Trophoblast cell (in vitro differentiated cells and primary cell): ENCODE results near the gene SMS.
A peak's percentile ranks its signal among the peaks of the same experiment; 100 is the strongest.

Experiments used
- DNase-seq, 2 donors: peaks; one replicate each; pipeline ENCODE4 v3.0.0-alpha.2; 2016
- H2AFZ ChIP-seq: 2 replicates; pipeline ENCODE4 v1.6.1; 2013; ENCODE audit warnings: low read length, moderate library complexity, mild to moderate bottlenecking; ENCODE audit not compliant: insufficient read depth, poor library complexity
- H2AK5ac ChIP-seq: 2 replicates; pipeline ENCODE4 v1.6.1; 2013; ENCODE audit warnings: mild to moderate bottlenecking, low read length
- H2BK120ac ChIP-seq: 2 replicates; pipeline ENCODE4 v1.6.1; 2013; ENCODE audit warnings: low read length, mild to moderate bottlenecking, moderate library complexity; ENCODE audit not compliant: insufficient read depth, poor library complexity
- H2BK12ac ChIP-seq: 2 replicates; pipeline ENCODE4 v1.6.1; 2013; ENCODE audit warnings: mild to moderate bottlenecking, low read length, moderate library complexity
- H2BK5ac ChIP-seq: 2 replicates; pipeline ENCODE4 v1.6.1; 2013; ENCODE audit warnings: low read length, low read depth, moderate library complexity, mild to moderate bottlenecking; ENCODE audit not compliant: poor library complexity
- H3K14ac ChIP-seq: 2 replicates; pipeline ENCODE4 v1.6.1; 2013; ENCODE audit warnings: mild to moderate bottlenecking, low read length
- H3K18ac ChIP-seq: 2 replicates; pipeline ENCODE4 v1.6.1; 2013; ENCODE audit warnings: mild to moderate bottlenecking, low read length
- H3K23ac ChIP-seq: 2 replicates; pipeline ENCODE4 v1.6.1; 2013; ENCODE audit warnings: low read length
- H3K27ac ChIP-seq: 2 replicates; pipeline ENCODE4 v1.5.1; 2013; ENCODE audit warnings: low read depth, mild to moderate bottlenecking, inconsistent platforms, low read length, moderate library complexity
- H3K27me3 ChIP-seq: 2 replicates; pipeline ENCODE4 v1.6.1; 2013; ENCODE audit warnings: inconsistent platforms, mild to moderate bottlenecking, low read length, moderate library complexity; ENCODE audit not compliant: insufficient read depth
- H3K36me3 ChIP-seq, 2 experiments: 1 replicate in 1 of 2; 2 replicates in 1 of 2; pipeline ENCODE4 v1.6.1; 2013; ENCODE audit warnings: low read length in 2 of 2, mild to moderate bottlenecking in 2 of 2, moderate library complexity in 1 of 2; ENCODE audit not compliant: insufficient read depth in 2 of 2, control insufficient read depth in 1 of 2
- H3K4ac ChIP-seq: 2 replicates; pipeline ENCODE4 v1.6.1; 2013; ENCODE audit warnings: low read depth, mild to moderate bottlenecking, low read length, moderate library complexity
- H3K4me1 ChIP-seq, 2 experiments: 1 replicate in 1 of 2; 2 replicates in 1 of 2; pipeline ENCODE4 v1.6.1; 2013; ENCODE audit warnings: low read length in 2 of 2, mild to moderate bottlenecking in 2 of 2, moderate library complexity in 1 of 2; ENCODE audit not compliant: insufficient read depth in 2 of 2, control insufficient read depth in 1 of 2
- H3K4me2 ChIP-seq: 2 replicates; pipeline ENCODE4 v1.6.1; 2013; ENCODE audit warnings: inconsistent platforms, mild to moderate bottlenecking, low read length, moderate library complexity
- H3K4me3 ChIP-seq: 2 replicates; pipeline ENCODE4 v1.5.1; 2013; ENCODE audit warnings: mild to moderate bottlenecking, low read depth, low read length, inconsistent platforms
- H3K79me1 ChIP-seq: one replicate; pipeline ENCODE4 v1.6.1; 2013; ENCODE audit warnings: low read length
- H3K79me2 ChIP-seq: 2 replicates; pipeline ENCODE4 v1.6.1; 2013; ENCODE audit warnings: low read length, mild to moderate bottlenecking; ENCODE audit not compliant: control insufficient read depth, insufficient read depth, poor library complexity
- H3K9ac ChIP-seq: 2 replicates; pipeline ENCODE4 v1.6.1; 2013; ENCODE audit warnings: mild to moderate bottlenecking, low read length
- H3K9me3 ChIP-seq: 2 replicates; pipeline ENCODE4 v1.6.1; 2013; ENCODE audit warnings: low read depth, mild to moderate bottlenecking, control low read depth, inconsistent platforms, low read length; ENCODE audit not compliant: insufficient read depth
- H4K12ac ChIP-seq: 2 replicates; pipeline ENCODE4 v1.6.1; 2013; ENCODE audit warnings: low read depth, mild to moderate bottlenecking, low read length, moderate library complexity
- H4K8ac ChIP-seq: 2 replicates; pipeline ENCODE4 v1.6.1; 2013; ENCODE audit warnings: low read depth, mild to moderate bottlenecking, low read length, moderate library complexity
- H4K91ac ChIP-seq: one replicate; pipeline ENCODE4 v1.6.1; 2013; ENCODE audit warnings: low read depth, mild to moderate bottlenecking, low read length, moderate library complexity
- WGBS: extraction: QIAGEN DNeasy Blood & Tissue Kit; methylation state at CpG from one replicate; pipeline ENCODE4 v1.1.7; 2013; ENCODE audit warnings: missing lambda C conversion rate; ENCODE audit not compliant: insufficient read length, insufficient coverage; ENCODE audit errors: extremely low coverage; 5-methylcytosine and 5-hydroxymethylcytosine counted together

Gene SMS

GRCh38 chrX:21944136-21944615 is 3.7 kb downstream of the SMS start:
- Histone ChIP-seq H3K14ac (no peak overlapping the region), H2AK5ac (no peak overlapping the region), H2AFZ (no peak overlapping the region), H3K79me2 (peaks cover 14% of the 10 kb centered on the region), H2BK5ac (no peak overlapping the region), H2BK120ac (no peak overlapping the region), H3K4me1 (peaks cover 15 to 17% of the 10 kb centered on the region in 2 experiments), H4K8ac (no peak overlapping the region), H2BK12ac (no peak overlapping the region), H3K27me3 (no peaks in the 10 kb centered on the region), H3K27ac (peak overlapping the region; percentile 25), H3K4ac (no peak overlapping the region), H3K4me2 (no peak overlapping the region), H3K18ac (no peak overlapping the region), H4K91ac (peak overlapping the region; percentile 24), H4K12ac (no peak overlapping the region), H3K9me3 (no peaks in the 10 kb centered on the region), H3K4me3 (no peak overlapping the region), H3K23ac (no peak overlapping the region), H3K9ac (no peak overlapping the region), H3K79me1 (peaks cover 14% of the 10 kb centered on the region), H3K36me3 (no peaks in the 10 kb centered on the region)
- no CpG with 5 or more reads among the region's 8 CpGs for WGBS
- peak in 1 of 2 donors; percentile 47 for DNase-seq

DNA sequence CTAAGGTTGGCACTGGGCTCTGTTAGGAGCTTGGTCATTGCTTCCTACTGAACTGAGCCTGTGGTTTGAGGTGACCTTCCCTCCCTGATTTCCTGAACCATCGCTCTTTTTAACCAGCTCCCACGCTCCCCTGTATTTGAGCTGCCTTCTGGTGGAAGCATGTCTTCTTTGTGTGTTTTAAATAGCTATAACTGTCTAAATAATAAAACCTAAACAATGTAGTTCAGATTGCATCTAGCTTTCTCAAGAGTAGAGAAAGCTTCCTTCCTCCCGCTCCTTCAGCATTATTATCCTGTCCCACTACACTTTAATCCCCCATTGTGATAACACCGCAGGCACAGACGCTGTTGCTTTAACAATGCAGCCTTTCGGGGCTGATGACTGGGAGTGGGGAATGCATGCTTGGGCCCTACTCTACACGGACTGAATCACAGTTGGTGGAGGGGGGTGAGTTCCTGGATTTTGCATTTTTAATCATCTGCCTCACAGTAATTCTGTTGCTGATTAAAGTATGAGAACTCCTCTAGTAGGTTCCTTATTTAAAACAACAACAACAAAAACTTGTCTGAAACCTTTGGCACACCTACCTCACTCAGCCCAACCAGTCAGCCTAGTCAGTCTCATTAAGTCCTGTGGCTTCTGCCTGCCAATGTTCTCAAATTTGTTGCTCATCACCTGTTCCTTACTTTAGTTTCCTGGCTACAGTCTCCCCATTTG is 6.6 kb downstream of the SMS start:
- Histone ChIP-seq H3K36me3 (no peaks in the 10 kb centered on the region), H3K4ac (peak overlapping the region; percentile 64), H3K14ac (no peak overlapping the region), H3K27me3 (no peaks in the 10 kb centered on the region), H2BK5ac (no peak overlapping the region), H3K4me3 (no peak overlapping the region), H3K79me1 (peaks cover 3% of the 10 kb centered on the region), H2BK12ac (no peak overlapping the region), H4K91ac (peak overlapping the region; percentile 10), H3K9me3 (no peaks in the 10 kb centered on the region), H2AFZ (no peak overlapping the region), H3K23ac (no peak overlapping the region), H2AK5ac (no peak overlapping the region), H4K12ac (no peak overlapping the region), H3K27ac (peak overlapping the region; percentile 19), H4K8ac (no peak overlapping the region), H2BK120ac (no peak overlapping the region), H3K79me2 (peaks cover 10% of the 10 kb centered on the region), H3K18ac (no peak overlapping the region), H3K9ac (no peak overlapping the region), H3K4me2 (no peak overlapping the region), H3K4me1 (peaks cover 15 to 17% of the 10 kb centered on the region in 2 experiments)
- no CpG with 5 or more reads among the region's 7 CpGs for WGBS
- no peak for DNase-seq

- Histone ChIP-seq H3K27me3 (no peaks in the 10 kb centered on the region), H2BK120ac (no peak overlapping the region), H3K4ac (peak overlapping the region; percentile 64), H3K36me3 (no peaks in the 10 kb centered on the region), H3K18ac (no peak overlapping the region), H3K23ac (no peak overlapping the region), H4K8ac (no peak overlapping the region), H3K14ac (no peak overlapping the region), H3K4me1 (peaks cover 15 to 18% of the 10 kb centered on the region in 2 experiments), H2BK5ac (no peak overlapping the region), H3K79me1 (peaks cover 3% of the 10 kb centered on the region), H2AK5ac (no peak overlapping the region), H3K9me3 (no peaks in the 10 kb centered on the region), H3K4me3 (no peak overlapping the region), H3K9ac (no peak overlapping the region), H2BK12ac (no peak overlapping the region), H3K27ac (peak overlapping the region; percentile 19), H4K12ac (no peak overlapping the region), H2AFZ (no peak overlapping the region), H4K91ac (no peak overlapping the region), H3K4me2 (no peak overlapping the region), H3K79me2 (peaks cover 10% of the 10 kb centered on the region)
- WGBS, result no CpG with 5 or more reads among the region's 6 CpGs
- no peak for DNase-seq
Measured at GRCh38 chrX:21947671-21948070, 7.2 kb downstream of the SMS start.

- no peak overlapping the region for H3K14ac ChIP-seq
- H3K36me3 ChIP-seq, result no peaks in the 10 kb centered on the region
- H3K4ac ChIP-seq, result no peak overlapping the region
- no peak overlapping the region for H2BK12ac ChIP-seq
- no peaks in the 10 kb centered on the region for H3K9me3 ChIP-seq
- DNase-seq, result peak in 1 of 2 donors; percentile 44
- H3K27me3 ChIP-seq, result no peaks in the 10 kb centered on the region
- no peak overlapping the region for H4K8ac ChIP-seq
- H4K91ac ChIP-seq, result no peak overlapping the region
- H3K4me1 ChIP-seq, result peaks cover 13 to 16% of the 10 kb centered on the region in 2 experiments
- H2AK5ac ChIP-seq, result no peak overlapping the region
- no peak overlapping the region for H3K23ac ChIP-seq
- no peak overlapping the region for H2BK5ac ChIP-seq
- no peak overlapping the region for H3K4me3 ChIP-seq
- H4K12ac ChIP-seq, result no peak overlapping the region
- H3K79me2 ChIP-seq, result peaks cover 10% of the 10 kb centered on the region
- H3K9ac ChIP-seq, result no peak overlapping the region
- H2AFZ ChIP-seq, result no peak overlapping the region
- H2BK120ac ChIP-seq, result no peak overlapping the region
- no peak overlapping the region for H3K4me2 ChIP-seq
- peak overlapping the region; percentile 41 for H3K27ac ChIP-seq
- no peak overlapping the region for H3K18ac ChIP-seq
- peaks cover 1% of the 10 kb centered on the region for H3K79me1 ChIP-seq
- WGBS, result no CpG with 5 or more reads among the region's 8 CpGs
Measured at GRCh38 chrX:21948897-21949578, 8.5 kb downstream of the SMS start.
